Endothelial cell of umbilical vein (primary cell): ENCODE results near the gene NLGN2. TPM values are rescaled to one million over a fixed set of nuclear protein-coding genes. Genes with fewer than 3 reads are reported as not detected.

Experiments used
- BruUV-seq: library from RNA; stranded (reverse); fragments of 400-500 nt; replicated peaks from 2 replicates; lab custom pipeline; 2021; lab: Mats Ljungman, UMichigan
- CTCF ChIA-PET: fragments of 300-600, 350-600 bp; sonication (Branson Sonifier 250); formaldehyde crosslinking; loops from one replicate; lab custom pipeline; 2021; ENCODE audit warnings: antibody characterized with exemption, inconsistent platforms; lab: Charles Lee
- POLR2A ChIA-PET: fragments of 300-600, 350-600 bp; sonication (Branson Sonifier 250); formaldehyde crosslinking; loops from one replicate; lab custom pipeline; 2021; ENCODE audit warnings: antibody characterized with exemption, inconsistent platforms; lab: Charles Lee
- DNase-seq: peaks from one replicate; pipeline ENCODE4 v3.0.0-alpha.2; 2011; ENCODE audit warnings: low read depth, low spot score
- FAIRE-seq: peaks from 2 replicates; lab custom pipeline; 2011; peaks lifted over from hg19 to GRCh38; lab: Jason Lieb, UNC
- H2AFZ ChIP-seq: 2 replicates; pipeline ENCODE4 v1.6.0; 2012; ENCODE audit warnings: low read depth, low read length, control low read depth, inconsistent platforms
- H3K27ac ChIP-seq: 2 replicates; pipeline ENCODE4 v1.5.1; 2011; ENCODE audit warnings: low read depth, mild to moderate bottlenecking, control low read depth, low read length, moderate library complexity; ENCODE audit not compliant: insufficient read depth
- H3K27me3 ChIP-seq, 2 experiments: 2 replicates each; pipeline versions ENCODE4 v1.6.0 to v1.6.1; 2011; ENCODE audit warnings: low read length in 2 of 2, mixed read lengths in 1 of 2; ENCODE audit not compliant: control insufficient read depth in 2 of 2, insufficient read depth in 2 of 2
- H3K36me3 ChIP-seq, 2 experiments: 2 replicates in 1 of 2; 3 replicates in 1 of 2; pipeline ENCODE4 v1.5.1; 2011; ENCODE audit warnings: low read length in 2 of 2, mild to moderate bottlenecking in 1 of 2, moderate library complexity in 1 of 2; ENCODE audit not compliant: control insufficient read depth in 2 of 2, insufficient read depth in 2 of 2; ENCODE audit errors: extremely low read depth in 1 of 2
- H3K4me1 ChIP-seq: 3 replicates; pipeline ENCODE4 v1.5.1; 2011; ENCODE audit warnings: mild to moderate bottlenecking, low read length; ENCODE audit not compliant: control insufficient read depth, insufficient read depth; ENCODE audit errors: extremely low read depth
- H3K4me2 ChIP-seq: 2 replicates; pipeline ENCODE4 v1.6.1; 2011; ENCODE audit warnings: low read length, control low read depth, mixed read lengths; ENCODE audit not compliant: insufficient read depth
- H3K4me3 ChIP-seq, 3 experiments: fragments of 200-600 bp in 1 of 3; sonication (generic), shearing (Covaris generic) in 1 of 3; replicated peaks in 1 of 3; 2 replicates each; pipeline ENCODE4 v1.5.1; 2011 to 2016; ENCODE audit warnings: control low read depth in 3 of 3, low read length in 3 of 3, mild to moderate bottlenecking in 2 of 3, inconsistent platforms in 1 of 3, low read depth in 1 of 3, moderate library complexity in 1 of 3; ENCODE audit not compliant: insufficient read depth in 1 of 3
- H3K79me2 ChIP-seq: 2 replicates; pipeline ENCODE4 v1.6.0; 2012; ENCODE audit warnings: low read length, inconsistent platforms; ENCODE audit not compliant: control insufficient read depth, insufficient read depth
- H3K9ac ChIP-seq: replicated peaks from 2 replicates; pipeline ENCODE3; 2011; ENCODE audit warnings: low read length, control low read depth; ENCODE audit not compliant: insufficient read depth; ENCODE audit errors: extremely low read depth
- H3K9me1 ChIP-seq: replicated peaks from 3 replicates; pipeline ENCODE4 v1.6.0; 2011; ENCODE audit warnings: mild to moderate bottlenecking, low read length; ENCODE audit not compliant: control insufficient read depth, insufficient read depth; ENCODE audit errors: extremely low read depth
- H3K9me3 ChIP-seq: replicated peaks from 2 replicates; pipeline ENCODE4 v1.5.1; 2012; ENCODE audit warnings: low read length, inconsistent platforms; ENCODE audit not compliant: control insufficient read depth, insufficient read depth
- H4K20me1 ChIP-seq: replicated peaks from 2 replicates; pipeline ENCODE3; 2011; ENCODE audit warnings: mild to moderate bottlenecking, low read length; ENCODE audit not compliant: control insufficient read depth, insufficient read depth; ENCODE audit errors: extremely low read depth
- EZH2 ChIP-seq: IDR thresholded peaks from 2 replicates; pipeline ENCODE4 v1.6.1; 2012; ENCODE audit warnings: borderline replicate concordance, low read depth, mild to moderate bottlenecking, moderate library complexity, low read length, inconsistent platforms; ENCODE audit not compliant: severe bottlenecking
- FOS ChIP-seq: IDR thresholded peaks from 2 replicates; pipeline ENCODE4 v1.6.1; 2011; ENCODE audit warnings: mild to moderate bottlenecking, low read length, moderate library complexity, borderline replicate concordance; ENCODE audit not compliant: insufficient read depth
- JUN ChIP-seq: IDR thresholded peaks from 2 replicates; pipeline ENCODE4 v1.6.1; 2011; ENCODE audit warnings: borderline replicate concordance, low read depth; ENCODE audit not compliant: insufficient read length, insufficient read depth
- POLR2AphosphoS5 ChIP-seq: IDR thresholded peaks from 2 replicates; pipeline ENCODE4 v1.6.1; 2012; ENCODE audit warnings: low read depth, mild to moderate bottlenecking, control low read depth, low read length, moderate library complexity; ENCODE audit not compliant: insufficient read depth
- dilution Hi-C: fragments of 300-500 bp; cut with MboI; formaldehyde crosslinking; loops from one replicate; pipeline ENCODE4 v1.15.0; 2019; ENCODE audit warnings: low sequenced_read_pairs; ENCODE audit not compliant: extremely low pct_ligation_motif_present
- intact Hi-C: fragments of 100-400 bp; cut with micrococcal nuclease; formaldehyde crosslinking; loops from one replicate; pipeline ENCODE4 v1.10.0; 2022
- polyA plus RNA-seq, 4 experiments: library from polyadenylated mRNA; depleted of rRNA in 3 of 4; stranded (reverse) in 3 of 4; unstranded in 1 of 4; fragments of >200 nt; gene quantifications; 2 replicates each; pipeline versions ENCODE4 v1.2.1 to v1.2.3, GENCODE V29; 2011 to 2012; ENCODE audit warnings: missing spikeins in 1 of 4
- total RNA-seq: library from RNA; stranded (reverse); gene quantifications from 2 replicates; pipeline ENCODE4 v1.2.3, GENCODE V29; 2021
- TF ChIP-seq, protein P1 (sequence below): IDR thresholded peaks from 2 replicates; pipeline ENCODE4 v1.6.1; 2011; ENCODE audit not compliant: insufficient read depth, insufficient read length
- TF ChIP-seq, protein P2 (sequence below), 2 donors: IDR thresholded peaks; 1 replicate in 1 of 2; 2 replicates in 1 of 2; pipeline ENCODE4 v1.5.1; 2011; ENCODE audit warnings: low read length in 2 of 2, mild to moderate bottlenecking in 2 of 2, moderate library complexity in 2 of 2, control low read depth in 1 of 2, inconsistent platforms in 1 of 2, low read depth in 1 of 2; ENCODE audit not compliant: insufficient read depth in 1 of 2; ENCODE audit errors: extremely low read depth in 1 of 2

Gene NLGN2
- total and polyA plus RNA-seq, 2 donors (not counting 3 experiments of a cell fraction or from before 2014, with no cell fraction given) = 15.4 to 25.9 TPM

- peak within 1 kb of the TSS; percentile 71 for H2AFZ ChIP-seq
- TF ChIP-seq JUN = no peak
- TF ChIP-seq, protein P1, sequence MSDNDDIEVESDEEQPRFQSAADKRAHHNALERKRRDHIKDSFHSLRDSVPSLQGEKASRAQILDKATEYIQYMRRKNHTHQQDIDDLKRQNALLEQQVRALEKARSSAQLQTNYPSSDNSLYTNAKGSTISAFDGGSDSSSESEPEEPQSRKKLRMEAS = no peak
- TF ChIP-seq, protein P2, sequence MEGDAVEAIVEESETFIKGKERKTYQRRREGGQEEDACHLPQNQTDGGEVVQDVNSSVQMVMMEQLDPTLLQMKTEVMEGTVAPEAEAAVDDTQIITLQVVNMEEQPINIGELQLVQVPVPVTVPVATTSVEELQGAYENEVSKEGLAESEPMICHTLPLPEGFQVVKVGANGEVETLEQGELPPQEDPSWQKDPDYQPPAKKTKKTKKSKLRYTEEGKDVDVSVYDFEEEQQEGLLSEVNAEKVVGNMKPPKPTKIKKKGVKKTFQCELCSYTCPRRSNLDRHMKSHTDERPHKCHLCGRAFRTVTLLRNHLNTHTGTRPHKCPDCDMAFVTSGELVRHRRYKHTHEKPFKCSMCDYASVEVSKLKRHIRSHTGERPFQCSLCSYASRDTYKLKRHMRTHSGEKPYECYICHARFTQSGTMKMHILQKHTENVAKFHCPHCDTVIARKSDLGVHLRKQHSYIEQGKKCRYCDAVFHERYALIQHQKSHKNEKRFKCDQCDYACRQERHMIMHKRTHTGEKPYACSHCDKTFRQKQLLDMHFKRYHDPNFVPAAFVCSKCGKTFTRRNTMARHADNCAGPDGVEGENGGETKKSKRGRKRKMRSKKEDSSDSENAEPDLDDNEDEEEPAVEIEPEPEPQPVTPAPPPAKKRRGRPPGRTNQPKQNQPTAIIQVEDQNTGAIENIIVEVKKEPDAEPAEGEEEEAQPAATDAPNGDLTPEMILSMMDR (IDR thresholded peaks at IDR 0.05; ENCODE audit: extremely low read depth in 1 of 2, insufficient read depth in 1 of 2, low read depth in 1 of 2, low read length in 2 of 2) = no peak
- no peak for TF ChIP-seq EZH2
- no peak for TF ChIP-seq FOS
- no peak for TF ChIP-seq POLR2AphosphoS5
These were observed 37.3 kb downstream of the NLGN2 start, which contains the start of gene CHRNB1 for GRCh38 chr17:7444682-7445618. Gene CHRNB1 (plus strand): TSS chr17:7445061. CDS start chr17:7445128, 67 bp downstream.

More at GRCh38 chr17:7444682-7445618, 37.3 kb downstream of the NLGN2 start, which contains the start of gene CHRNB1:
- no peaks in the 10 kb centered on the region for H3K9me1 ChIP-seq
- dilution Hi-C loops = no loop called here
- H3K4me1 ChIP-seq = peaks cover 15% of the 10 kb centered on the region
- no TSS peak for BruUV-seq
- peaks cover 22 to 30% of the 10 kb centered on the region in 2 experiments for H3K27me3 ChIP-seq
- DNase-seq = peak; percentile 35
- FAIRE-seq = peak; percentile 33
- peak within 1 kb of the TSS; percentile 67 for H3K4me2 ChIP-seq
- H3K9ac ChIP-seq = no peak within 1 kb of the TSS
- H3K9me3 ChIP-seq = no peaks in the 10 kb centered on the region
- ChIA-PET CTCF (interaction anchor here (0.9 to 4.1 kb wide), 8 partner anchors 9 to 399 kb away, joined by 3 to 30 read pairs (median 4); partner anchors contain the start of genes TMEM102, TMEM256 and TNFSF13), POLR2A (interaction anchor here (0.9 to 1.2 kb wide), 2 partner anchors 8 to 39 kb away, joined by 3 to 7 read pairs; partner anchors contain the start of gene POLR2A)
- no peak within 1 kb of the TSS for H3K27ac ChIP-seq
- no peaks in the 10 kb centered on the region for H3K36me3 ChIP-seq
- no peaks in the 10 kb centered on the region for H4K20me1 ChIP-seq
- H3K4me3 ChIP-seq = peak within 1 kb of the TSS; percentile 14 to 34 (median 25)
- intact Hi-C loops = loop anchor here (1.0 kb wide), 1 partner anchor 10 kb away; no protein-coding TSS in a partner anchor
- H3K79me2 ChIP-seq = no peaks in the 10 kb centered on the region
